Heart left ventricle (tissue), 13 donors: ENCODE measurements around the gene ZNF638.

Experiments used
- CTCF ChIP-seq, 12 donors: fragments of 200-600 bp; sonication (generic) in 4 of 12; IDR thresholded peaks; one replicate each; pipeline versions ENCODE4 v1.5.0 to v1.8.0; 2018 to 2022; ENCODE audit warnings: antibody characterized with exemption in 12 of 12, mild to moderate bottlenecking in 5 of 12
- POLR2A ChIP-seq, 2 donors: fragments of 450-650 bp; IDR thresholded peaks; one replicate each; pipeline ENCODE4 v1.6.1; 2017; ENCODE audit warnings: antibody characterized with exemption in 2 of 2, mild to moderate bottlenecking in 2 of 2, moderate library complexity in 2 of 2
- donor health status: ischemic (EF 13 %, LVEDD 7.1; RV severe dilation, severe dysfunction).
- donor health status: DM: no; HTN: yes; CAD: no.
- donor health status: DM: no; HTN: no; CAD: no.
- donor health status: ischemic (EF 25% LVEDD 6.9; RV normal size, moderate dysfunction).
- donor health status: ischemic (EF 25% LVEDD 5.7; RV mildly dilated, moderate dysfunction).
- donor health status: ischemic (EF 35%, LVEDD 5.7; RV mildly dilated, moderate dysfunction).
- donor health status: nonischemic (EF 11% LVEDD 7.7; RV severe dilation, severe dysfunction).
- donor health status: DM: yes; HTN: yes; CAD: no.
- donor health status: PGD.
- donor health status: ischemic (EF 29% LVEDD 5.4; RV normal size, mild dysfunction).
- donor health status: nonischemic (EF 23%, LVEDD 6.1; RV moderate dilation, normal function).

- no peak for TF ChIP-seq CTCF (IDR thresholded peaks at IDR 0.05)
- TF ChIP-seq POLR2A (IDR thresholded peaks at IDR 0.05), result no peak
Measured at GRCh38 chr2:71462056-71462605, 130.5 kb downstream of the ZNF638 start.
